ENCODE results near the gene LGR4. TPM values are rescaled to one million over a fixed set of nuclear protein-coding genes. Genes with fewer than 3 reads are reported as not detected.

Gene LGR4
- total RNA-seq, 1 experiment from 2014 or later = 44.2 TPM

DNA sequence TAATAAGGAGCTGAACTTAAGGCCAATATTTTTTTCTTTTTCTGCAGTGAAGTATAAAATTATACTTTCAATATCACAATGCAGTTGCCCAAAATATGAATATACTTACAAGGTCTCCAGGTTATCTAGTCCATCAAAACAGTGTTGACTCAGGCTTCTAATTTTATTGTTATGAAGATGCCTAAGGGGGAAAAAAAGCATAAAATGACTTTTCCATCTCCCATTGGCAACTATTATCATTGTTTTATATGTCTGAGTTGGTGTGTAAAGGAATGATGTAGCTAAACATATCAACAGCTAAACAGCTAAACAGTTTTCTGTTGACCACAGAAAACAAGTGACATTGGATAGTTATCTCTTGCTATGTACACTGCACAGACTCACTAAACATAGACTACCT lies 88.4 kb downstream of the LGR4 start:
- H3K27ac ChIP-seq = no peak overlapping the region
- no peak for DNase-seq
- H3K4me3 ChIP-seq = no peak overlapping the region
- no peaks in the 10 kb centered on the region for H3K27me3 ChIP-seq
- H3K4me1 ChIP-seq = peaks cover 27% of the 10 kb centered on the region
- H3K36me3 ChIP-seq = peaks cover 14% of the 10 kb centered on the region; the same call in 1 of the 2 replicates
- no peaks in the 10 kb centered on the region for H3K9me3 ChIP-seq (replicated peaks)

DNA sequence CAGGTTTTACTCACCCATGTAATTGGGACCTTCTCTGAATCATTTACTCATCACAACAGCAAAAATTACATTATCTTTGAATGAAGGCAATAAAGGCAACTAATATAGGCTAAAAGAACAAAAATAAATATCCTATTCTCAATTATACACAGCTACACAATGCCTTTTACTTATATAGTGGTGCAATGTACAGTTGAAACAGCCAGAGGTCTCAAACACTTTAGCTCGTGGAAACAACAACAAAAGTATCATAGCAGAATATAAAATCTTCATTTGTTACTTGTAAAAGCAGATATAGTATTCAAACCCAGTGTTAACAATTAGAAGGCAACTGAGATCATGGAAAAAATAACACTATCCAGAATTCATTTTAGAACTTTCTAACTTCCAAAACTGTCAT lies 88.9 kb downstream of the LGR4 start:
- H3K27me3 ChIP-seq = no peaks in the 10 kb centered on the region
- peaks cover 27% of the 10 kb centered on the region for H3K4me1 ChIP-seq
- no peak overlapping the region for H3K4me3 ChIP-seq
- no peak overlapping the region for H3K27ac ChIP-seq
- H3K36me3 ChIP-seq = peaks cover 14% of the 10 kb centered on the region; the same call in 1 of the 2 replicates
- DNase-seq = no peak
- no peaks in the 10 kb centered on the region for H3K9me3 ChIP-seq (replicated peaks)

DNA sequence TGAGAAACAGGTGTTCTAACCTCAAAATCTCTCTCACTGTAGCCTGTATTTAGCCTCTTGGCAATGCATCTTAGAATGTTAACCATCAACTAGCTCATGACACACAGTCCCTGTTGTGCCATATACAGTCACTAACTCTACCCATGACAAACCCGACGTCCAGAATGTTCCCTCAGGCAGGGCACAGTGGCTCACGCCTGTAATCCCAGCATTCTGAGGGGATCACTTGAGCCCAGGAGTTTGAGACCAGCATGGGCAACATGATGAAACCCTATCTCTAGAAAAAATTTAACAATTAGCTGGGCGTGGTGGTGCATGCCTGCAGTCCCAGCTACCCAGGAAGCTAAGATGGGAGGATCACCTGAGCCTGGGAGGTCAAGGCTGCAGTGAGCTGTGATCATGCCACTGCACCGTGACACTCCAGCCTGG lies 91.3 kb downstream of the LGR4 start:
- Histone ChIP-seq H3K9me3 (replicated peaks) (no peaks in the 10 kb centered on the region), H3K27ac (no peak overlapping the region), H3K4me1 (peaks cover 27% of the 10 kb centered on the region), H3K4me3 (no peak overlapping the region), H3K27me3 (no peaks in the 10 kb centered on the region), H3K36me3 (peaks cover 14% of the 10 kb centered on the region; the same call in 1 of the 2 replicates)
- DNase-seq = peak; percentile 65 to 85

DNA sequence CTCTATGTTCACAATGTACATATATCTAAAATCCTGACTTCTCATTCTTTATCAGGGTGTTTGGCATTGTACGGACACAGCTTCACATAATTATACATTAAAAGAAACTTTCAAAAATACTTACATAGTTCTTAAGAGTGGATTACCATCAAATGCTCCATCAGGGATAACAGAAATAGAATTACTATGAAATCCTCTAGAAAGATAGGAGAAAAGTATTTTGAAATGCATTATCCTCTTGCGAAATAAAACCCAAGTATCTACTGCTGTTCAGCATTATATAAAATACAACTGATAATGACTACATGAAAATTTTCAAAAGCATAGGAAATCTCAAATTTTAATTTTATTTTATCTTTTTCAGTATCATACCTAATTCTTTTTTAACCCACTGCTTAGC lies 91.8 kb downstream of the LGR4 start:
- peaks cover 27% of the 10 kb centered on the region for H3K4me1 ChIP-seq
- no peak overlapping the region for H3K27ac ChIP-seq
- no peaks in the 10 kb centered on the region for H3K9me3 ChIP-seq (replicated peaks)
- H3K27me3 ChIP-seq = no peaks in the 10 kb centered on the region
- peaks cover 14% of the 10 kb centered on the region; the same call in 1 of the 2 replicates for H3K36me3 ChIP-seq
- DNase-seq = no peak
- no peak overlapping the region for H3K4me3 ChIP-seq

DNA sequence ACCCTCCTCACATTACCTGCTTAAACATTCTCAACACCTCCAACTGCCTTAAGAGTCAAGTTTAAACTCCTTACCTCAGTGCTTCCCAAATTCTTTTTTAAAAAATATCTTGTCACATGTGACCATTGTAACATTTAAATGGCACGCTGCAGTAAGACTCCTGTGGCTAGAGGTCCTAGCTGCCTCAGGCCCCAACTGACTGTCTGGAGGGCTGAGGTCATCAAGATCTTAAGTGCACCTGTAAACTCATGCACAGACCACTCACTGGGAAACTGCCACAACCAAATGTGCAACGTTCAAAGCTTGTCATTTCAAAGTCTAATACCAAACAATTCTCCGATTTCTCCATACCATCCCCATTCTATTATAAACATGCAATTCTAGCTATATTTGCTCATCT lies 93.1 kb downstream of the LGR4 start:
- Histone ChIP-seq H3K9me3 (replicated peaks) (no peaks in the 10 kb centered on the region), H3K4me1 (peaks cover 21% of the 10 kb centered on the region), H3K27me3 (no peaks in the 10 kb centered on the region), H3K27ac (no peak overlapping the region), H3K36me3 (peaks cover 10% of the 10 kb centered on the region; the same call in 1 of the 2 replicates), H3K4me3 (no peak overlapping the region)
- no peak for DNase-seq

DNA sequence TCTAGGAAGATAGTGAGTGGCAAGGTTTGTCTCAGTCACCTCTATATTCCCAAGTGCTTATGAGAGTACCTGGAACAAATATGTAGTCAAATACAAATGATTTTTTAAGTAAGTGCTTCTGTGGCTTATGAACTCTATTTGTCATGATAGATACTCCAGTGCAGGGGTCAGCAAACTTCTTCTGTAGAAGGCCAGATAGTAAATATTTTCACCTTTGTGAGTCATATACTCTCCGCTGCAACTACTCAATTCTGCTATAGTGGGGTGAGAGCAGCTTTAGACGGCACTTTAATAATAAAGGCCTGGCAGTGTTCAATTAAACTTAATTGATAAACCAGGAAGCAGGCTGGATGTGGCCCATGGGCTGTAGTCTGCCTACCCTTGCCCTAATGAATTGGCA lies 97.2 kb downstream of the LGR4 start:
- Histone ChIP-seq H3K27me3 (no peaks in the 10 kb centered on the region), H3K4me3 (no peak overlapping the region), H3K36me3 (peaks cover 6% of the 10 kb centered on the region; the same call in 1 of the 2 replicates), H3K27ac (no peak overlapping the region), H3K9me3 (replicated peaks) (no peaks in the 10 kb centered on the region), H3K4me1 (peaks cover under 1% of the 10 kb centered on the region; the same call in 1 of the 2 replicates)
- DNase-seq = no peak

DNA sequence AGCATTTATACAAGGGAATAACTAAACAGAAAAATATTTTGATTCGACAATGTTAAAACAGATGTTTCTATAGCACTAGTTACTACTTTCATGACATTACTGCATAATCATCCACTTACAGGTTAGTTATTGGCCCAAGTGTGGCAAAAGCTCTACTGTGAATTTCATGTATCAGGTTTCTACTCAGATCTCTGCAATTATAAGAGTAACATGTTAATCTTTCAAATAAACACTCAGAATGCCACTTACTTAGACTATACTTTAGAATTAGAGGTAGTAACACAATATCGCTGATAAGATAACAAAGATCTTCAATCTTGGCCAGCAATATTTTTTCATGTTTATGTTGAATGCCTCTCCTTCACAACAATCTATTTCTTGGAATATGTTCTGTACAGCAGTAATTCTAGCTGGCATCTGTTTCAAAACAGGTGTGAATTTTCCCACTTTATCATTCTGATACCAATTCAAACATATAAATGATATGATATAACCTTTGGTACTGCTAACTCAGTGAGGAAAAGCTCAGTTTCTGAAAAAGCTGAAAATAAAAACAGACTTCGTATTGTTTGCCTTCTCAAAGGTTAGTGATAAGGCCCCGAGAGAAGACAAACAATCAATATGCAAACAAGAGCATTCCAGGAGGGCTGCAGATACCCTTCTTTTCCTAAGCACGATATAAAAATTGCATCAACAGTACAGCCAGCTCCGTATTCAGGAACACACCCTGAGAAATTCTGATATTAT lies 98.6 kb downstream of the LGR4 start:
- H3K9me3 ChIP-seq (replicated peaks) = no peaks in the 10 kb centered on the region
- no peaks in the 10 kb centered on the region for H3K4me1 ChIP-seq
- H3K27me3 ChIP-seq = no peaks in the 10 kb centered on the region
- no peak overlapping the region for H3K4me3 ChIP-seq
- DNase-seq = no peak
- H3K27ac ChIP-seq = no peak overlapping the region
- peaks cover 10% of the 10 kb centered on the region; the same call in 1 of the 2 replicates for H3K36me3 ChIP-seq

DNA sequence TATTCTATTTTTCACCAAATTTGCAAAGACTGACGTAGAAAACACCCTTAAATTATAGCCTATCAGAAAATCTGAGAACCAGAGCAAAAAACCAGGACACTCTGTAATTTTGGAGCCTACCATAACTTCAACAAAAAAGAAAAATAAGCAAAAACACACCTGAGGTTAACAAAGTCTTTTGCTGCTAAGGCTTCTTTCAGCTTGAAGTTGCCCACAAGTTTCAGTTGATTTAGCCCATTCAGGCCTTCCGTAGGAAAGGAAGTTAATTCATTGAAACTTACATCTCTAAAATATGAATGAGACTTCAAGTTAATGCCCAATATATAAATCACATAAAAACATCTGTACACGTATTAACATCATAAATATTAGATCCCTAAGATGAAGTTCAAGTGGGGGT lies 99.2 kb downstream of the LGR4 start:
- Histone ChIP-seq H3K4me3 (no peak overlapping the region), H3K9me3 (replicated peaks) (no peaks in the 10 kb centered on the region), H3K4me1 (peaks cover 4% of the 10 kb centered on the region; the same call in 1 of the 2 replicates), H3K36me3 (peaks cover 10% of the 10 kb centered on the region; the same call in 1 of the 2 replicates), H3K27ac (no peak overlapping the region), H3K27me3 (no peaks in the 10 kb centered on the region)
- no peak for DNase-seq

DNA sequence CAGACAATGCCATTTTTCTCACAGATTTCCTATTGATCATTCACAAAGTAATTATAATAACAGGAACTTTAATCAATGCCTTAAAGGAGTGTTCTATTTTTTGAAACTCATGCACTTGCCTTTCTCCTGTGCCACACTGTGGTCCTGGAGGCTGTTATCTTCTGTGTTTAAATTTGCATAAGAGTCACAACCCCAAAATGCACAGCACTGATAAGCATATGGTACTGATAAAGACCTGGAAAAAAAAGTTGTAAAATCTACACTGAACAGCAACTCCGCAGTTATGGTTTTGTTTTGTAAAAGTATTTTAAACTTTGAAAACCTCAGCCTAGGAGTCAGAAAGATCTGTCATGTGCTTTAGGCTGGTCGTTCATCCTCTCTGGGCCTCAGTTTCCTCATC lies 100.4 kb downstream of the LGR4 start:
- H3K36me3 ChIP-seq = peaks cover 10% of the 10 kb centered on the region; the same call in 1 of the 2 replicates
- H3K4me1 ChIP-seq = peaks cover 13% of the 10 kb centered on the region
- H3K27ac ChIP-seq = no peak overlapping the region
- no peaks in the 10 kb centered on the region for H3K9me3 ChIP-seq (replicated peaks)
- no peaks in the 10 kb centered on the region for H3K27me3 ChIP-seq
- no peak overlapping the region for H3K4me3 ChIP-seq
- no peak for DNase-seq

DNA sequence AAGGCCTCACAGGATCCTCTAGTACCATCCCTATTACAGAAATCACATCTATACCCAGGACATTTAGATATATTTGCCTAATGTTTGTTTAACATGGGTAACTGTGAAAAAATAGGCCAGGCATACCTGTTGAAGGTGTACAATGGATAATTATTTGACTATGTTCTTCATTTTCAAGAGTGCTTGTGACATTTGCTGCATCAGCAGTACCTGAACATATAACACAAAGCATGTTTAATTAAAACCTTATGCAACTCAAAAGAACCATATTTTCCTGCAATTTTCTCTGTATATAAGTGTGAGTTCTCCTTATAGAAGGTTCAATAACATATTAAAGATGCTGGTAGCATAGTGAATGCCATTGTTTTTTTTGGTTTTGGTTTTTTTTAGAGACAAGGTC lies 101.1 kb downstream of the LGR4 start:
- Histone ChIP-seq H3K4me1 (peaks cover 13% of the 10 kb centered on the region), H3K27me3 (no peaks in the 10 kb centered on the region), H3K36me3 (peaks cover 12% of the 10 kb centered on the region; the same call in 1 of the 2 replicates), H3K27ac (no peak overlapping the region), H3K4me3 (no peak overlapping the region), H3K9me3 (replicated peaks) (no peaks in the 10 kb centered on the region)
- DNase-seq = no peak

DNA sequence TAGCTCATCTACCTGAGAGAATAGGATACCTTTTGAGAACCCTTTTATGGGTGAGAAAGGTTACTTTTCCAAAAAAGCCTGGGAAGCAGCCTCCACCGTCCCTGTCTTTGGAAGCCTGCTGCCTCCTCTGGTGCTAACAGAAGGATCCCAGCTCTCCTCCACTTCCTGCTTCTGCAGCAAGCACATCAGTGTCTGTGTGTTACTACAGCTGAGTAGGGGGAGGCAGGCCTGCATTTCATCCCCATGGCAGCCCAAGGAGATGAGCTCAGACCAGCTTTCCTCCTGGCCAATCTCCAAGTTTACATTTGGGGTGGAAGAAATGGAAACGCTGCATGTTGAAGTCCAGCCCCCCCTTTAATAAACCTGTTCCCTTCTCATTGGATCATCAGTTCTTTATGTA lies 102.2 kb downstream of the LGR4 start:
- no peaks in the 10 kb centered on the region for H3K27me3 ChIP-seq
- no peak overlapping the region for H3K27ac ChIP-seq
- H3K4me1 ChIP-seq = peaks cover 13% of the 10 kb centered on the region
- H3K9me3 ChIP-seq (replicated peaks) = no peaks in the 10 kb centered on the region
- H3K36me3 ChIP-seq = peaks cover 12% of the 10 kb centered on the region; the same call in 1 of the 2 replicates
- H3K4me3 ChIP-seq = no peak overlapping the region
- DNase-seq = peak in 1 of 2 experiments; percentile 27

DNA sequence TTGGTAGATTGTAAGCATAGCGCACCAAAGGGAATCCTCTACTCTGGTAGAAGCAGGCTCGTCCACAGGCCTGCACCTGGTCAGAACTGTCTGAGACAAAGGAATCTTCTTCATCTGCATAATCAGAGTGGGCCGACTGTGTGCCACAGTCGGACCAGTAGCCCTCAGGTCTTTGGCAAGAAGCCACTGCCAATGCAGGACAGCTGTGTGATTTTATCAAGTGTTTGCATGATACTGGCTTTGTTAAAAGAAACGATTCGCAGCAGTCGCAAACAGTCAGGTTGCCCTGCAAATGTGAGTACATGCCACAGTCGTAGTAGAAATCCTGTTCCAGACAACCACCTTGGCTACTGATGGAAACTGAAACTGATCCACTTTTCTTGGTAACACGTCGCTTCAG lies 104.7 kb downstream of the LGR4 start:
- Histone ChIP-seq H3K4me1 (peaks cover 19% of the 10 kb centered on the region), H3K27ac (peak overlapping the region; percentile 8; the same call in 1 of the 2 replicates), H3K36me3 (0 out of 2 replicates have a peak, but pooled peaks cover 9% of the 10 kb centered on the region), H3K4me3 (peak overlapping the region; percentile 2; the same call in 1 of the 2 replicates), H3K9me3 (replicated peaks) (no peaks in the 10 kb centered on the region), H3K27me3 (no peaks in the 10 kb centered on the region)
- DNase-seq = peak; percentile 78 to 90

DNA sequence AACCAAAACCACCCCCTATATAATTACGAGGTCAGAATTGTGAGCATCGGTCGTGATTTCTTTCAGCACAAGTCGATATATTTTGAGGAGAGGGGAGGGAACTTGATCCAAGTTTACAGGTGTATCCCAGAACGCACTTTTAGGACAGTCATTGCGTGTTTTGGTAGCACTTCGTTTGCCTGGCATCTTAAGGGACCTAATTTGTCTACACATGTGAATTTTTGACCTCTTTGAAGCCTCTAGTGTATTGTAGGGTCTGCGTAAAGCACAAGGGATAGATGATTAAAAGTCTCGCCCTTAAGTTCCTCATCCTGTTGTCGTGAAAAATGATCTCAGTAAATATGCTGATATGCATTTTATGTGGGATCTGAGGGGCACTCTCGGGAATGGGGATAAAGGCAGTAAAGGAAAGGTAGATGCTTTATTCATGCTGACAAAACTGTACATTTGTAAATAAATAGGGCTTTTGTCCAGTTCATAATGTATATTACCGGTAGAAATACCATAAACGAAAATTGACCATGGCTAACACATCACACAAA lies 108.9 kb downstream of the LGR4 start:
- Histone ChIP-seq H3K4me1 (peaks cover 17% of the 10 kb centered on the region), H3K9me3 (replicated peaks) (no peaks in the 10 kb centered on the region), H3K27ac (no peak overlapping the region; the same call in 1 of the 2 replicates), H3K4me3 (peak overlapping the region; percentile 71), H3K36me3 (0 out of 2 replicates have a peak, but pooled peaks cover 3% of the 10 kb centered on the region), H3K27me3 (no peaks in the 10 kb centered on the region)
- DNase-seq = no peak

DNA sequence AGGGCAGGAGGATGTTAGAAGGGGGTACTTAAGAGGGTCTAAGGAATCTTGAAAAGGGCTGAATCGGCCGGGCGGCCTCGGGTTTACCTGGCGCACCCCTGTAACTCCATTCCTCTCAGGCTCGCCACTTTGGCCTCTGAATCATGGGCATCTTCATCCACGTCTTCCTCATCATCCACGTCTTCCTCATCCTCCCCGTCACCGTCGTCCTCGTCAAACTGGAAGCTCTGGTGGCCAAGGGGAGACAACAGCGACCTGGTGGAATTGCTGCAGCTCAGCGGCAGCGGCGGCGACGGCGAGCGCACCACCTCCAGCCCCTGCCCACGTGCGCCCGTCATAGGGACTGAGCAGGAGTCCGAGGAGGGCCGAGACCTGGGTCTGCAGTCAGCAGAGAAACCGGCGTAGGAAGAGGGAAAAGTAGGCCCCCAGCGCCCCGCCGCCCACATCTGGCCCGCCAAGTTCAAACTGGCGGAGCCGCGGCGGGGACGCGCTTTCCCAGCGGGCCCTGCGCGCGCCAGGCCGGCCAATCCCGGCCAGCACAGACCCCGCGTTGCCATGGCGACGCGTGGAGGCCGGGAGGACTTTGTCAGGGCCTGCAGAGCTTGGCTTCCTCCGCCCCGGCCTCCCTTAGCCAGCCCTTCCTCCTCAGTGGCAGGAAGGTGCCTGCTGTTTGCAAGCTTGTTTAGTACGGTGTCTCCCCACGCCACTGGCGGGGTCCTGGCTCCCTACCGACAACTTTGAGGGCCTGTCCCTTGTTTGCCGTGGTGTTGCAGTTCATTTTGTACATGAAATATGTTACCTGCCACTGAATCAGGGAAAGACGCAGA lies 109.6 kb downstream of the LGR4 start, which contains the start of gene CCDC34:
Gene CCDC34, minus strand, starts transcription at position 467 of the 827 bp plus-strand sequence. Its CDS starts 21 bp downstream, at position 446.
- peak within 1 kb of the TSS; percentile 71 for H3K4me3 ChIP-seq
- H3K27me3 ChIP-seq = no peaks in the 10 kb centered on the region
- 0 out of 2 replicates have a peak, but pooled peaks cover 3% of the 10 kb centered on the region for H3K36me3 ChIP-seq
- peak; percentile 93 to 96 for DNase-seq
- H3K9me3 ChIP-seq (replicated peaks) = no peaks in the 10 kb centered on the region
- H3K4me1 ChIP-seq = peaks cover 11% of the 10 kb centered on the region
- H3K27ac ChIP-seq = peak within 1 kb of the TSS; percentile 49; the same call in 1 of the 2 replicates
